ENCODE data around the gene SYT12. TPM values are rescaled to one million over a fixed set of nuclear protein-coding genes. Genes with fewer than 3 reads are reported as not detected.

Gene SYT12
- total and polyA plus RNA-seq, 4 donors = 0.47 to 12.1 (median 1.4) TPM

- Histone ChIP-seq H3K36me3 (ENCODE audit: control insufficient read depth in 4 of 4, insufficient read depth in 3 of 4, low read depth in 1 of 4, low read length in 3 of 4) (no peaks in the 10 kb centered on the region), H3K9me3 (ENCODE audit: control insufficient read depth in 4 of 4, low read length in 3 of 4) (peaks cover 0 to 4% (median under 1%) of the 10 kb centered on the region in 4 donors), H3K9ac (ENCODE audit: low read depth in 1 of 2, low read length in 2 of 2) (no peak overlapping the region), H3K4me1 (ENCODE audit: control insufficient read depth in 4 of 4, insufficient read depth in 4 of 4, low read length in 3 of 4) (peaks cover 5 to 47% (median 31%) of the 10 kb centered on the region in 4 donors), H3K27ac (ENCODE audit: low read depth in 1 of 2, low read length in 2 of 2) (no peak overlapping the region), H3K4me3 (ENCODE audit: low read depth in 1 of 3, low read length in 3 of 3) (no peak overlapping the region), H3K27me3 (ENCODE audit: control insufficient read depth in 4 of 4, insufficient read depth in 4 of 4, low read length in 3 of 4) (no peaks in the 10 kb centered on the region)
- DNase-seq (ENCODE audit: low spot score) = no peak
- TF ChIP-seq HNF4A (conservative IDR thresholded peaks at IDR 0.05) = peak in 1 of 2 donors; percentile 35
- no peak for TF ChIP-seq ZBTB33 (IDR thresholded peaks at IDR 0.05)
- no peak for TF ChIP-seq NR2F2 (IDR thresholded peaks at IDR 0.05)
- TF ChIP-seq SP1 (IDR thresholded peaks at IDR 0.05) = no peak
- WGBS = 89% methylated on average over 5 of the region's 5 CpGs
Observed at GRCh38 chr11:66983275-66983924, 39.5 kb upstream of the SYT12 start.

- no peaks in the 10 kb centered on the region for H3K27me3 ChIP-seq (ENCODE audit: control insufficient read depth in 4 of 4, insufficient read depth in 4 of 4, low read length in 3 of 4)
Observed at GRCh38 chr11:66985508-66986177, 37.3 kb upstream of the SYT12 start.

More at GRCh38 chr11:66985508-66986177, 37.3 kb upstream of the SYT12 start:
- no peak for DNase-seq (ENCODE audit: low spot score)
- no peaks in the 10 kb centered on the region for H3K9me3 ChIP-seq (ENCODE audit: control insufficient read depth in 4 of 4, low read length in 3 of 4)
- H3K4me1 ChIP-seq (ENCODE audit: control insufficient read depth in 4 of 4, insufficient read depth in 4 of 4, low read length in 3 of 4) = peaks cover 5 to 41% (median 29%) of the 10 kb centered on the region in 4 donors
- H3K4me3 ChIP-seq (ENCODE audit: low read depth in 1 of 3, low read length in 3 of 3) = no peak overlapping the region
- H3K27ac ChIP-seq (ENCODE audit: low read depth in 1 of 2, low read length in 2 of 2) = peak overlapping the region; percentile 11 to 28
- H3K9ac ChIP-seq (ENCODE audit: low read depth in 1 of 2, low read length in 2 of 2) = no peak overlapping the region
- H3K36me3 ChIP-seq (ENCODE audit: control insufficient read depth in 4 of 4, insufficient read depth in 3 of 4, low read depth in 1 of 4, low read length in 3 of 4) = no peaks in the 10 kb centered on the region
- TF ChIP-seq, protein P1, sequence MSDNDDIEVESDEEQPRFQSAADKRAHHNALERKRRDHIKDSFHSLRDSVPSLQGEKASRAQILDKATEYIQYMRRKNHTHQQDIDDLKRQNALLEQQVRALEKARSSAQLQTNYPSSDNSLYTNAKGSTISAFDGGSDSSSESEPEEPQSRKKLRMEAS (IDR thresholded peaks at IDR 0.05) = peak; percentile 32
- TF ChIP-seq GABPA (IDR thresholded peaks at IDR 0.05 in 1 of 2, conservative IDR thresholded peaks at IDR 0.05 in 1 of 2) (no peak), RXRA (IDR thresholded peaks at IDR 0.05) (peak; percentile 79 to 92), HNF4A (conservative IDR thresholded peaks at IDR 0.05) (peak; percentile 44 to 45), SP1 (IDR thresholded peaks at IDR 0.05) (peak; percentile 72), YY1 (IDR thresholded peaks at IDR 0.05) (peak; percentile 34), RAD21 (IDR thresholded peaks at IDR 0.05) (peak; percentile 2 to 42)
- TF ChIP-seq, protein P2, sequence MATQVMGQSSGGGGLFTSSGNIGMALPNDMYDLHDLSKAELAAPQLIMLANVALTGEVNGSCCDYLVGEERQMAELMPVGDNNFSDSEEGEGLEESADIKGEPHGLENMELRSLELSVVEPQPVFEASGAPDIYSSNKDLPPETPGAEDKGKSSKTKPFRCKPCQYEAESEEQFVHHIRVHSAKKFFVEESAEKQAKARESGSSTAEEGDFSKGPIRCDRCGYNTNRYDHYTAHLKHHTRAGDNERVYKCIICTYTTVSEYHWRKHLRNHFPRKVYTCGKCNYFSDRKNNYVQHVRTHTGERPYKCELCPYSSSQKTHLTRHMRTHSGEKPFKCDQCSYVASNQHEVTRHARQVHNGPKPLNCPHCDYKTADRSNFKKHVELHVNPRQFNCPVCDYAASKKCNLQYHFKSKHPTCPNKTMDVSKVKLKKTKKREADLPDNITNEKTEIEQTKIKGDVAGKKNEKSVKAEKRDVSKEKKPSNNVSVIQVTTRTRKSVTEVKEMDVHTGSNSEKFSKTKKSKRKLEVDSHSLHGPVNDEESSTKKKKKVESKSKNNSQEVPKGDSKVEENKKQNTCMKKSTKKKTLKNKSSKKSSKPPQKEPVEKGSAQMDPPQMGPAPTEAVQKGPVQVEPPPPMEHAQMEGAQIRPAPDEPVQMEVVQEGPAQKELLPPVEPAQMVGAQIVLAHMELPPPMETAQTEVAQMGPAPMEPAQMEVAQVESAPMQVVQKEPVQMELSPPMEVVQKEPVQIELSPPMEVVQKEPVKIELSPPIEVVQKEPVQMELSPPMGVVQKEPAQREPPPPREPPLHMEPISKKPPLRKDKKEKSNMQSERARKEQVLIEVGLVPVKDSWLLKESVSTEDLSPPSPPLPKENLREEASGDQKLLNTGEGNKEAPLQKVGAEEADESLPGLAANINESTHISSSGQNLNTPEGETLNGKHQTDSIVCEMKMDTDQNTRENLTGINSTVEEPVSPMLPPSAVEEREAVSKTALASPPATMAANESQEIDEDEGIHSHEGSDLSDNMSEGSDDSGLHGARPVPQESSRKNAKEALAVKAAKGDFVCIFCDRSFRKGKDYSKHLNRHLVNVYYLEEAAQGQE (IDR thresholded peaks at IDR 0.05) = no peak
- 64% methylated on average over 8 of the region's 8 CpGs for WGBS
